Endothelial cell of umbilical vein (primary cell): Measurements from ENCODE around the gene SKAP1. TPM values are rescaled to one million over a fixed set of nuclear protein-coding genes. Genes with fewer than 3 reads are reported as not detected.

Experiments used
- BruUV-seq: library from RNA; stranded (reverse); fragments of 400-500 nt; replicated peaks from 2 replicates; lab custom pipeline; 2021; lab: Mats Ljungman, UMichigan
- CTCF ChIA-PET: fragments of 300-600, 350-600 bp; sonication (Branson Sonifier 250); formaldehyde crosslinking; loops from one replicate; lab custom pipeline; 2021; ENCODE audit warnings: antibody characterized with exemption, inconsistent platforms; lab: Charles Lee
- POLR2A ChIA-PET: fragments of 300-600, 350-600 bp; sonication (Branson Sonifier 250); formaldehyde crosslinking; loops from one replicate; lab custom pipeline; 2021; ENCODE audit warnings: antibody characterized with exemption, inconsistent platforms; lab: Charles Lee
- DNase-seq: peaks from one replicate; pipeline ENCODE4 v3.0.0-alpha.2; 2011; ENCODE audit warnings: low read depth, low spot score
- FAIRE-seq: peaks from 2 replicates; lab custom pipeline; 2011; peaks lifted over from hg19 to GRCh38; lab: Jason Lieb, UNC
- H2AFZ ChIP-seq: 2 replicates; pipeline ENCODE4 v1.6.0; 2012; ENCODE audit warnings: low read depth, low read length, control low read depth, inconsistent platforms
- H3K27ac ChIP-seq: 2 replicates; pipeline ENCODE4 v1.5.1; 2011; ENCODE audit warnings: low read depth, mild to moderate bottlenecking, control low read depth, low read length, moderate library complexity; ENCODE audit not compliant: insufficient read depth
- H3K27me3 ChIP-seq, 2 experiments: 2 replicates each; pipeline versions ENCODE4 v1.6.0 to v1.6.1; 2011; ENCODE audit warnings: low read length in 2 of 2, mixed read lengths in 1 of 2; ENCODE audit not compliant: control insufficient read depth in 2 of 2, insufficient read depth in 2 of 2
- H3K36me3 ChIP-seq, 2 experiments: 2 replicates in 1 of 2; 3 replicates in 1 of 2; pipeline ENCODE4 v1.5.1; 2011; ENCODE audit warnings: low read length in 2 of 2, mild to moderate bottlenecking in 1 of 2, moderate library complexity in 1 of 2; ENCODE audit not compliant: control insufficient read depth in 2 of 2, insufficient read depth in 2 of 2; ENCODE audit errors: extremely low read depth in 1 of 2
- H3K4me1 ChIP-seq: 3 replicates; pipeline ENCODE4 v1.5.1; 2011; ENCODE audit warnings: mild to moderate bottlenecking, low read length; ENCODE audit not compliant: control insufficient read depth, insufficient read depth; ENCODE audit errors: extremely low read depth
- H3K4me2 ChIP-seq: 2 replicates; pipeline ENCODE4 v1.6.1; 2011; ENCODE audit warnings: low read length, control low read depth, mixed read lengths; ENCODE audit not compliant: insufficient read depth
- H3K4me3 ChIP-seq, 3 experiments: fragments of 200-600 bp in 1 of 3; sonication (generic), shearing (Covaris generic) in 1 of 3; replicated peaks in 1 of 3; 2 replicates each; pipeline ENCODE4 v1.5.1; 2011 to 2016; ENCODE audit warnings: control low read depth in 3 of 3, low read length in 3 of 3, mild to moderate bottlenecking in 2 of 3, inconsistent platforms in 1 of 3, low read depth in 1 of 3, moderate library complexity in 1 of 3; ENCODE audit not compliant: insufficient read depth in 1 of 3
- H3K79me2 ChIP-seq: 2 replicates; pipeline ENCODE4 v1.6.0; 2012; ENCODE audit warnings: low read length, inconsistent platforms; ENCODE audit not compliant: control insufficient read depth, insufficient read depth
- H3K9ac ChIP-seq: replicated peaks from 2 replicates; pipeline ENCODE3; 2011; ENCODE audit warnings: low read length, control low read depth; ENCODE audit not compliant: insufficient read depth; ENCODE audit errors: extremely low read depth
- H3K9me1 ChIP-seq: replicated peaks from 3 replicates; pipeline ENCODE4 v1.6.0; 2011; ENCODE audit warnings: mild to moderate bottlenecking, low read length; ENCODE audit not compliant: control insufficient read depth, insufficient read depth; ENCODE audit errors: extremely low read depth
- H3K9me3 ChIP-seq: replicated peaks from 2 replicates; pipeline ENCODE4 v1.5.1; 2012; ENCODE audit warnings: low read length, inconsistent platforms; ENCODE audit not compliant: control insufficient read depth, insufficient read depth
- H4K20me1 ChIP-seq: replicated peaks from 2 replicates; pipeline ENCODE3; 2011; ENCODE audit warnings: mild to moderate bottlenecking, low read length; ENCODE audit not compliant: control insufficient read depth, insufficient read depth; ENCODE audit errors: extremely low read depth
- EZH2 ChIP-seq: IDR thresholded peaks from 2 replicates; pipeline ENCODE4 v1.6.1; 2012; ENCODE audit warnings: borderline replicate concordance, low read depth, mild to moderate bottlenecking, moderate library complexity, low read length, inconsistent platforms; ENCODE audit not compliant: severe bottlenecking
- FOS ChIP-seq: IDR thresholded peaks from 2 replicates; pipeline ENCODE4 v1.6.1; 2011; ENCODE audit warnings: mild to moderate bottlenecking, low read length, moderate library complexity, borderline replicate concordance; ENCODE audit not compliant: insufficient read depth
- GATA2 ChIP-seq: IDR thresholded peaks from 2 replicates; pipeline ENCODE4 v1.7.0; 2011; ENCODE audit warnings: low read depth, mild to moderate bottlenecking, moderate library complexity, mixed read lengths, low read length; ENCODE audit not compliant: insufficient read length, insufficient read depth
- JUN ChIP-seq: IDR thresholded peaks from 2 replicates; pipeline ENCODE4 v1.6.1; 2011; ENCODE audit warnings: borderline replicate concordance, low read depth; ENCODE audit not compliant: insufficient read length, insufficient read depth
- MYC ChIP-seq: IDR thresholded peaks from one replicate; pipeline ENCODE4 v1.6.1; 2011; ENCODE audit warnings: mild to moderate bottlenecking, low read depth, low read length
- POLR2A ChIP-seq: IDR thresholded peaks from 2 replicates; pipeline ENCODE4 v1.6.1; 2012; ENCODE audit warnings: low read depth, mild to moderate bottlenecking, control low read depth, low read length
- POLR2AphosphoS5 ChIP-seq: IDR thresholded peaks from 2 replicates; pipeline ENCODE4 v1.6.1; 2012; ENCODE audit warnings: low read depth, mild to moderate bottlenecking, control low read depth, low read length, moderate library complexity; ENCODE audit not compliant: insufficient read depth
- dilution Hi-C: fragments of 300-500 bp; cut with MboI; formaldehyde crosslinking; loops from one replicate; pipeline ENCODE4 v1.15.0; 2019; ENCODE audit warnings: low sequenced_read_pairs; ENCODE audit not compliant: extremely low pct_ligation_motif_present
- intact Hi-C: fragments of 100-400 bp; cut with micrococcal nuclease; formaldehyde crosslinking; loops from one replicate; pipeline ENCODE4 v1.10.0; 2022
- polyA plus RNA-seq, 4 experiments: library from polyadenylated mRNA; depleted of rRNA in 3 of 4; stranded (reverse) in 3 of 4; unstranded in 1 of 4; fragments of >200 nt; gene quantifications; 2 replicates each; pipeline versions ENCODE4 v1.2.1 to v1.2.3, GENCODE V29; 2011 to 2012; ENCODE audit warnings: missing spikeins in 1 of 4
- total RNA-seq: library from RNA; stranded (reverse); gene quantifications from 2 replicates; pipeline ENCODE4 v1.2.3, GENCODE V29; 2021
- TF ChIP-seq, protein P1 (sequence below), 2 donors: IDR thresholded peaks; 1 replicate in 1 of 2; 2 replicates in 1 of 2; pipeline ENCODE4 v1.5.1; 2011; ENCODE audit warnings: low read length in 2 of 2, mild to moderate bottlenecking in 2 of 2, moderate library complexity in 2 of 2, control low read depth in 1 of 2, inconsistent platforms in 1 of 2, low read depth in 1 of 2; ENCODE audit not compliant: insufficient read depth in 1 of 2; ENCODE audit errors: extremely low read depth in 1 of 2
- TF ChIP-seq, protein P2 (sequence below): IDR thresholded peaks from 2 replicates; pipeline ENCODE4 v1.6.1; 2011; ENCODE audit not compliant: insufficient read depth, insufficient read length

The SKAP1 gene
- total and polyA plus RNA-seq, 2 donors (not counting 3 experiments of a cell fraction or from before 2014, with no cell fraction given): 0.75 TPM; not detected in 1

DNA sequence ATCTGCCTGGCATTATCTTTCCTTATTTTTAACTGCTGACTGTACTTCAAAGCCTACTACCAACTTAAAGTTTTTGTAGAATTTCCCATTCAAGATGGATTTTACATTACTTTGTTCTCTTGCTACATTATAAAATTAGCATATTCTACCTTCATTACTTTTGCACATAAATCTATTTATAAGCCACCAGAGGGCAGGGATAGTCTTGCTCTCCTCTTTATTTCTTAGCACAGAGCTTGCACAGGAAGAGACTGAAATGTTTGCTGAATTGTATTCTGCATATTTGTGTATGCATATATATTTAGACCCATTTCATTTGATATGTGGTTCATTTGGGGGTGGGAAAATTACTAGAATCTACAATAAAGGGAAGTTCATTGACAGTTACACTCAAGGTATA lies 108.0 kb downstream of the SKAP1 start:
- Histone ChIP-seq H3K27me3 (no peaks in the 10 kb centered on the region), H3K9me1 (no peaks in the 10 kb centered on the region), H4K20me1 (no peaks in the 10 kb centered on the region), H3K4me3 (no peak overlapping the region), H3K36me3 (no peaks in the 10 kb centered on the region), H3K4me1 (no peaks in the 10 kb centered on the region), H3K9ac (no peak overlapping the region), H3K79me2 (no peaks in the 10 kb centered on the region), H3K9me3 (no peaks in the 10 kb centered on the region), H3K27ac (no peak overlapping the region), H2AFZ (no peak overlapping the region), H3K4me2 (no peak overlapping the region)
- ChIA-PET POLR2A (no interaction called here), CTCF (interaction anchor here (0.6 to 4.4 kb wide), 18 partner anchors 9 to 296 kb away, joined by 3 to 37 read pairs (median 4); partner anchors contain the start of gene HOXB5)
- DNase-seq (no peak), FAIRE-seq (no peak)
- intact Hi-C loops: no loop called here
- dilution Hi-C loops: no loop called here
- no TSS peak for BruUV-seq
- TF ChIP-seq POLR2A (no peak), EZH2 (no peak)
- TF ChIP-seq, protein P1, sequence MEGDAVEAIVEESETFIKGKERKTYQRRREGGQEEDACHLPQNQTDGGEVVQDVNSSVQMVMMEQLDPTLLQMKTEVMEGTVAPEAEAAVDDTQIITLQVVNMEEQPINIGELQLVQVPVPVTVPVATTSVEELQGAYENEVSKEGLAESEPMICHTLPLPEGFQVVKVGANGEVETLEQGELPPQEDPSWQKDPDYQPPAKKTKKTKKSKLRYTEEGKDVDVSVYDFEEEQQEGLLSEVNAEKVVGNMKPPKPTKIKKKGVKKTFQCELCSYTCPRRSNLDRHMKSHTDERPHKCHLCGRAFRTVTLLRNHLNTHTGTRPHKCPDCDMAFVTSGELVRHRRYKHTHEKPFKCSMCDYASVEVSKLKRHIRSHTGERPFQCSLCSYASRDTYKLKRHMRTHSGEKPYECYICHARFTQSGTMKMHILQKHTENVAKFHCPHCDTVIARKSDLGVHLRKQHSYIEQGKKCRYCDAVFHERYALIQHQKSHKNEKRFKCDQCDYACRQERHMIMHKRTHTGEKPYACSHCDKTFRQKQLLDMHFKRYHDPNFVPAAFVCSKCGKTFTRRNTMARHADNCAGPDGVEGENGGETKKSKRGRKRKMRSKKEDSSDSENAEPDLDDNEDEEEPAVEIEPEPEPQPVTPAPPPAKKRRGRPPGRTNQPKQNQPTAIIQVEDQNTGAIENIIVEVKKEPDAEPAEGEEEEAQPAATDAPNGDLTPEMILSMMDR (IDR thresholded peaks at IDR 0.05; ENCODE audit: extremely low read depth in 1 of 2, insufficient read depth in 1 of 2, low read depth in 1 of 2, low read length in 2 of 2): peak in 1 of 2 donors; percentile 8

GRCh38 chr17:48317732-48318131 lies 112.3 kb downstream of the SKAP1 start:
- no peak for TF ChIP-seq POLR2AphosphoS5
- TF ChIP-seq MYC: no peak
- TF ChIP-seq JUN: no peak
- TF ChIP-seq GATA2: no peak
- no peak for TF ChIP-seq POLR2A
- TF ChIP-seq, protein P2, sequence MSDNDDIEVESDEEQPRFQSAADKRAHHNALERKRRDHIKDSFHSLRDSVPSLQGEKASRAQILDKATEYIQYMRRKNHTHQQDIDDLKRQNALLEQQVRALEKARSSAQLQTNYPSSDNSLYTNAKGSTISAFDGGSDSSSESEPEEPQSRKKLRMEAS: no peak
- no peak for TF ChIP-seq EZH2
- TF ChIP-seq FOS: no peak
- TF ChIP-seq, protein P1 (IDR thresholded peaks at IDR 0.05; ENCODE audit: extremely low read depth in 1 of 2, insufficient read depth in 1 of 2, low read depth in 1 of 2, low read length in 2 of 2): no peak
- no TSS peak for BruUV-seq
- Histone ChIP-seq H3K9me1 (no peaks in the 10 kb centered on the region), H3K4me1 (no peaks in the 10 kb centered on the region), H3K9ac (no peak overlapping the region), H4K20me1 (no peaks in the 10 kb centered on the region), H2AFZ (no peak overlapping the region), H3K36me3 (no peaks in the 10 kb centered on the region), H3K27me3 (peaks cover 0 to 2% of the 10 kb centered on the region in 2 experiments), H3K4me2 (no peak overlapping the region), H3K79me2 (no peaks in the 10 kb centered on the region), H3K27ac (no peak overlapping the region), H3K9me3 (no peaks in the 10 kb centered on the region), H3K4me3 (no peak overlapping the region)
- FAIRE-seq: no peak
- DNase-seq: no peak
- ChIA-PET CTCF (interaction anchor here (0.8 kb wide), 1 partner anchor 55 kb away, joined by 3 read pairs; no protein-coding TSS in a partner anchor), POLR2A (no interaction called here)
- dilution Hi-C loops: no loop called here
- intact Hi-C loops: no loop called here
